CD4-positive, alpha-beta T cell (primary cell): ENCODE results near the gene FADS1. TPM values are rescaled to one million over a fixed set of nuclear protein-coding genes. Genes with fewer than 3 reads are reported as not detected.

Experiments used
- ATAC-seq: fragments of 200-7000 bp; cut with Tn5 transposase; one replicate; pipeline ENCODE4 v1.10.0; 2022; ENCODE audit warnings: mild to moderate bottlenecking; ENCODE audit not compliant: poor library complexity
- CTCF ChIA-PET: fragments of 350-600 bp; sonication (Branson Sonifier 250); formaldehyde crosslinking; loops from one replicate; lab custom pipeline; 2021; ENCODE audit warnings: antibody characterized with exemption, inconsistent platforms; lab: Charles Lee
- POLR2A ChIA-PET: fragments of 350-600 bp; sonication (Branson Sonifier 250); formaldehyde crosslinking; loops from one replicate; lab custom pipeline; 2021; ENCODE audit warnings: antibody characterized with exemption, inconsistent platforms; lab: Charles Lee
- DNase-seq, 14 experiments: peaks; one replicate each; pipeline ENCODE4 v3.0.0-alpha.2; 2013 to 2020; ENCODE audit warnings: mixed read lengths in 2 of 14
- H3K27ac ChIP-seq, 2 donors: one replicate each; pipeline versions ENCODE4 v1.5.1 to v1.7.0; 2013; ENCODE audit warnings: low read length in 2 of 2, low read depth in 1 of 2, mild to moderate bottlenecking in 1 of 2
- H3K27me3 ChIP-seq, 2 experiments: 1 replicate in 1 of 2; 2 replicates in 1 of 2; pipeline versions ENCODE4 v1.6.1 to v1.7.0; 2013; ENCODE audit warnings: low read length in 2 of 2, control low read depth in 1 of 2, mild to moderate bottlenecking in 1 of 2, moderate library complexity in 1 of 2; ENCODE audit not compliant: insufficient read depth in 2 of 2, control insufficient read depth in 1 of 2
- H3K36me3 ChIP-seq: one replicate; pipeline ENCODE4 v1.6.1; 2013; ENCODE audit warnings: low read length, control low read depth; ENCODE audit not compliant: insufficient read depth
- H3K4me1 ChIP-seq: one replicate; pipeline ENCODE4 v1.6.1; 2013; ENCODE audit warnings: low read length, control low read depth; ENCODE audit not compliant: insufficient read depth
- H3K4me3 ChIP-seq: one replicate; pipeline ENCODE4 v1.5.1; 2013; ENCODE audit warnings: mild to moderate bottlenecking, low read length, moderate library complexity
- H3K9me3 ChIP-seq, 2 experiments: 1 replicate in 1 of 2; 2 replicates in 1 of 2; pipeline versions ENCODE4 v1.6.1 to v1.7.0; 2013; ENCODE audit warnings: low read length in 2 of 2, mild to moderate bottlenecking in 2 of 2, control low read depth in 1 of 2, moderate library complexity in 1 of 2; ENCODE audit not compliant: control insufficient read depth in 1 of 2, insufficient read depth in 1 of 2
- H3K27ac Mint-ChIP-seq: one replicate; pipeline ENCODE4 v1.8.0; 2020; ENCODE audit warnings: mixed read lengths
- H3K27me3 Mint-ChIP-seq: one replicate; pipeline ENCODE4 v1.8.0; 2021; ENCODE audit warnings: mixed read lengths
- H3K36me3 Mint-ChIP-seq: one replicate; pipeline ENCODE4 v1.8.0; 2021; ENCODE audit warnings: low read depth, mixed read lengths
- H3K4me1 Mint-ChIP-seq: one replicate; pipeline ENCODE4 v1.8.0; 2021; ENCODE audit warnings: low read depth, mixed read lengths
- H3K4me3 Mint-ChIP-seq: one replicate; pipeline ENCODE4 v1.8.0; 2020; ENCODE audit warnings: mild to moderate bottlenecking, mixed read lengths
- H3K9me3 Mint-ChIP-seq: one replicate; pipeline ENCODE4 v1.8.0; 2020; ENCODE audit warnings: mixed read lengths
- CTCF ChIP-seq: fragments of 200-600 bp; IDR thresholded peaks from one replicate; pipeline ENCODE4 v1.8.0; 2022; ENCODE audit warnings: antibody characterized with exemption, mild to moderate bottlenecking
- intact Hi-C, 2 experiments: fragments of 100-400 bp; cut with DNase I in 1 of 2; cut with micrococcal nuclease in 1 of 2; formaldehyde crosslinking; loops; one replicate each; pipeline versions ENCODE4 v1.15.1 to v1.9.0; 2023 to 2025; cut with DNase I, micrococcal nuclease
- total RNA-seq, 174 experiments: library from RNA in 2 of 174; stranded (reverse) in 2 of 174; gene quantifications; one replicate each; pipeline ENCODE4 v1.2.3 and lab custom pipeline; 2021 to 2026

FADS1 gene
- total RNA-seq, 2 experiments from 2014 or later, result 0.56 to 0.77 TPM

DNA sequence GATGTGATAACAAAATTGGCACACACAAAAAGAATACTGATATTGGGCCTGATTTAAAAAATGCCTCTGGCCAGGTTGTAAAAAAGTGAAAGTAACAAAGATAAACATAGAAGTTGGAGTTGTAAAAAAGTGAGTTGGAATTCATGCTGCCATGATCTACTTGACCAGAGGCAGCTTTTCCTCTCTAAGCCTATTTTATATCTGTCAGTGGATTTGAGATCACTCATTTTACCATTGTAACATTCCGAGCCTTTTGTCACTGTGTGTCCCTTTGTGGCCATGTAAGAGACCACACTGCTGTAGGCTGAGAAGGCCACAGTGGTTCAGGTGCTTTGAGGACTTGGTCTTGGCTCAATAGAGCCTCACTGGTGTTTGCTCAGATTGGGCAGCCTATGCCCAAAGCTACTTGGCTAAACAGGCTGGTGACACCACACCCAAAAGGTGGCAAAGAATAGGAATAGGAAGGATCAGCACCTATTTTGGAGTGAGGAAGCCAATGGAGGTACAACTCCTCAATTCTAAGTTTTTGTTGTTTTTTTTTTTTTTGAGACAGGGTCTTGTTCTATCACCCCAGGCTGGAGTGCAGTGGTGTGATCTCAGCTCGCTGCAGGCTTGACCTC is 17.0 kb downstream of the FADS1 start:
- Mint-ChIP-seq H3K4me1 (peaks cover 6% of the 10 kb centered on the region), H3K4me3 (no peak overlapping the region), H3K27ac (no peak overlapping the region), H3K27me3 (no peaks in the 10 kb centered on the region), H3K9me3 (no peaks in the 10 kb centered on the region), H3K36me3 (peaks cover 6% of the 10 kb centered on the region)
- ATAC-seq, result no peak
- ChIA-PET POLR2A (interaction anchor here (0.7 kb wide), 1 partner anchor 32 kb away, joined by 3 read pairs; no protein-coding TSS in a partner anchor), CTCF (interaction anchor here (0.6 to 3.7 kb wide), 3 partner anchors 16 to 211 kb away, joined by 3 to 50 read pairs (median 4); partner anchors contain the start of gene FADS1)
- DNase-seq, result no peak
- Histone ChIP-seq H3K4me3 (no peak overlapping the region), H3K4me1 (no peaks in the 10 kb centered on the region), H3K36me3 (peaks cover 14% of the 10 kb centered on the region), H3K9me3 (no peaks in the 10 kb centered on the region), H3K27ac (no peak overlapping the region), H3K27me3 (no peaks in the 10 kb centered on the region)
- TF ChIP-seq CTCF, result no peak
- intact Hi-C loops, result loop anchor here (2.0 to 10.0 kb wide), 7 partner anchors 93 to 865 kb away; partner anchors contain the start of genes C11orf98 (in 1 of the 2), CSKMT (in 1 of the 2) and FTH1 (in 1 of the 2)

DNA sequence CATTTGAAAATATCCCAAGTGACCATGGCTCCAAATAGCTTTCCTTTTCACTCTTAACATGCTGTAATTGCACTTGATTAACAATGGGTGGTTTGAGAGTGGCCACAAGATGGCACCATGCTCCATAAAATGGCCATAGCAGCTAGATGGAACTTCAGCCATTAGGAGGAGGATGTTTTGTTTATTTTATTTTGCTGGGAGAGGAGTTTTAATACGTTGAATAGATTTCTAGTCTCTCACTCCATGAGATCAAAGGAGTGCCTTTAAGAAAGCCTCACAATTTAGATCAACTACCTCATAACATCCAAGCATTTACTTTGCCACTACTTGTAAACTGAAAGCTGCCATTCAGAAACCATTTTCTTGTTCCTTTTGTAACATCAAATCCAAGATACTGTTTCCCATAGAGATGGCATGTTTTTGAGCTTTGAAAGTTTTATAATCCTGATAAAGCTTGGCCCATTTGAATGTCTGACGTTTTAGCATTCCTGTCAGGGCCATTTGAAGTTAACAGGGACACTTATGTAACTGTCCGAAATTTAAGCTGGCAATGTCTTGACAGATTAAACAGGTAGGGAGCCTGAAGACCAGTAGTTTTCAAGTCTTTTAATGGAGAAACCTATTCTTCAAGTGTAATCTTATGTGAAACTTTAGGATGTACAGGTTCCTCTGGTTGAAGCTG is 19.4 kb downstream of the FADS1 start:
- POLR2A ChIA-PET, result interaction anchor here (0.6 to 2.0 kb wide), 11 partner anchors 15 to 315 kb away, joined by 3 to 12 read pairs (median 4); partner anchors contain the start of genes FADS1 and FTH1
- H3K9me3 Mint-ChIP-seq, result no peaks in the 10 kb centered on the region
- H3K27ac Mint-ChIP-seq, result no peak overlapping the region
- DNase-seq (peak; percentile 53 to 87 (median 63)), ATAC-seq (no peak)
- TF ChIP-seq CTCF, result peak; percentile 81
- H3K4me3 Mint-ChIP-seq, result peak overlapping the region; percentile 3
- H3K36me3 Mint-ChIP-seq, result peaks cover 9% of the 10 kb centered on the region
- peaks cover 12% of the 10 kb centered on the region for H3K4me1 ChIP-seq
- H3K27me3 Mint-ChIP-seq, result no peaks in the 10 kb centered on the region
- peaks cover 14% of the 10 kb centered on the region for H3K36me3 ChIP-seq
- H3K27me3 ChIP-seq, result no peaks in the 10 kb centered on the region
- no peaks in the 10 kb centered on the region for H3K9me3 ChIP-seq
- intact Hi-C loops, result loop anchor here (1.0 to 10.0 kb wide), 8 partner anchors 100 to 867 kb away; partner anchors contain the start of genes C11orf98 (in 1 of the 2), CSKMT (in 1 of the 2) and FTH1 (in 1 of the 2)
- no peak overlapping the region for H3K4me3 ChIP-seq
- H3K4me1 Mint-ChIP-seq, result peaks cover 19% of the 10 kb centered on the region
- CTCF ChIA-PET, result interaction anchor here (0.6 to 3.7 kb wide), 23 partner anchors 8 to 326 kb away, joined by 3 to 50 read pairs (median 4); partner anchors contain the start of genes FADS1, FADS2, FADS3 and INCENP
- no peak overlapping the region for H3K27ac ChIP-seq

- Mint-ChIP-seq H3K4me3 (no peak overlapping the region), H3K36me3 (peaks cover 20% of the 10 kb centered on the region), H3K27ac (no peak overlapping the region), H3K4me1 (peaks cover 30% of the 10 kb centered on the region), H3K9me3 (no peaks in the 10 kb centered on the region), H3K27me3 (no peaks in the 10 kb centered on the region)
- peaks cover 25% of the 10 kb centered on the region for H3K4me1 ChIP-seq
- H3K4me3 ChIP-seq, result no peak overlapping the region
- peaks cover 14% of the 10 kb centered on the region for H3K36me3 ChIP-seq
- H3K27ac ChIP-seq, result no peak overlapping the region
- no peaks in the 10 kb centered on the region for H3K27me3 ChIP-seq
- ChIA-PET POLR2A (interaction anchor here (1.3 to 1.8 kb wide), 3 partner anchors 21 to 312 kb away, joined by 3 to 6 read pairs (median 4); partner anchors contain the start of gene FADS1), CTCF (interaction anchor here (1.0 to 3.7 kb wide), 5 partner anchors 20 to 286 kb away, joined by 3 to 50 read pairs (median 29); partner anchors contain the start of gene FADS1)
- no peak for TF ChIP-seq CTCF
- DNase-seq (no peak), ATAC-seq (no peak)
- intact Hi-C loops, result loop anchor here (2.0 to 10.0 kb wide), 6 partner anchors 101 to 869 kb away; partner anchors contain the start of genes C11orf98 (in 1 of the 2), CSKMT (in 1 of the 2) and FTH1 (in 1 of the 2)
- no peaks in the 10 kb centered on the region for H3K9me3 ChIP-seq
Observed at GRCh38 chr11:61795876-61796526, 20.8 kb downstream of the FADS1 start.
